GM19239 (cell line): ENCODE results near the gene RPRD1B.

Experiments used
- DNase-seq: peaks from one replicate; pipeline ENCODE4 v3.0.0; 2011; ENCODE audit warnings: low spot score; ENCODE audit not compliant: insufficient read length
- FAIRE-seq: peaks from 2 replicates; lab custom pipeline; 2011; peaks lifted over from hg19 to GRCh38; lab: Jason Lieb, UNC

The RPRD1B gene

GRCh38 chr20:38130687-38131587, 97.4 kb downstream of the RPRD1B start:
- FAIRE-seq = no peak

DNA sequence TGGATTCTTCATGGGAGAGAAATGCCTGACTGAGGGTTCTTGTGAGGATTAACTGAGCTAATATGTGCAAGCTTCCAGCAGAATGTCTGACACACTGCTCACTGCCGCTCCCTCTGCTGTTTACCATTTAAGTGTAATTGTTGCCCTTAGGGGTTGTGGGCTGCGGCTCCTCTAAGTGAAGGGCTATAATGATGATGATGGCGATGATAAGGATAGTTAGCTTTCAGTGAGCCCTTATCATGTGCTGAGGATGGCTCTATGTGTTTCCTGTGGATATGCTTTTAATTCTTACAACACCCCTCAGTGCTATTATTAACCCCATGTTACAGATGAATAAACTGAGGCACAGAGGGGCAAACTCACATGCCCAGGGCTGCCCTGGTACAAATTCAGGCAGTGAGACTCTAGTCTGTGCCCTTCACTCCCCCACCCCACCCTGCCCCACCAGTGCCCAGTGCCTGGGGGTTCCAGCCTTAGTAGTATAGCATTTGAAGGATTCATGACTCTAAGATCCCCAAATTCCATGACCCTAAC, 98.1 kb downstream of the RPRD1B start:
- DNase-seq = no peak
- no peak for FAIRE-seq

More at GRCh38 chr20:38130687-38131587, 97.4 kb downstream of the RPRD1B start:
- no peak for DNase-seq

GRCh38 chr20:38132156-38132909, 98.8 kb downstream of the RPRD1B start:
- no peak for FAIRE-seq
- DNase-seq = no peak

DNA sequence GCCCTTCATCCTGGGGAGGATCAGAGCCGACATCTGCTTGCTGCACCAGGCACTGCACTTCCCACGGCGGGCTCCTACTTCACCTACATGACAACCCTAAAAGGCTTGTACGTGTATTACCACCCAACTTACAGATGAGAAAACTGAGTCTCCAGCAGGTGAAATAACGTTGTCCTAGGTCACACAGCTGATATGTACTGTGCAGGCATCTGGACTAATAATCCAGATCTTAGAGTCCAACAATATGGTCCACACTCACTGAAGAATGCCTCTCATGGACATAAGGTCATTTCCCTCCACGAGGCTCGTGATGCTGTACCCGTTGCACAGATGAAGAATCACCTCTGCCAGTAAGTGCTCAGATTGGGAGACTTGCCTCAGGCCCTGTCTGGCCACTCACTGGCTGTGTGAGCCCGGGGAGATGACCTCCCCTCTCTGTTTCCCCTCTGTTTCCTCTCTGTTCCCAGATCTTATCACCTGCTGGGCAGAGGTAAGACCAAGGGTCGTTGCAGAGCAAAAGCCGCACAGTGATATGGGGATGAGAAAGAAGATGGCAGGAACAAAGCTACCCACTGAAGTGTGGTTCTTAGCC, 99.5 kb downstream of the RPRD1B start:
- FAIRE-seq (no peak), DNase-seq (no peak)

DNA sequence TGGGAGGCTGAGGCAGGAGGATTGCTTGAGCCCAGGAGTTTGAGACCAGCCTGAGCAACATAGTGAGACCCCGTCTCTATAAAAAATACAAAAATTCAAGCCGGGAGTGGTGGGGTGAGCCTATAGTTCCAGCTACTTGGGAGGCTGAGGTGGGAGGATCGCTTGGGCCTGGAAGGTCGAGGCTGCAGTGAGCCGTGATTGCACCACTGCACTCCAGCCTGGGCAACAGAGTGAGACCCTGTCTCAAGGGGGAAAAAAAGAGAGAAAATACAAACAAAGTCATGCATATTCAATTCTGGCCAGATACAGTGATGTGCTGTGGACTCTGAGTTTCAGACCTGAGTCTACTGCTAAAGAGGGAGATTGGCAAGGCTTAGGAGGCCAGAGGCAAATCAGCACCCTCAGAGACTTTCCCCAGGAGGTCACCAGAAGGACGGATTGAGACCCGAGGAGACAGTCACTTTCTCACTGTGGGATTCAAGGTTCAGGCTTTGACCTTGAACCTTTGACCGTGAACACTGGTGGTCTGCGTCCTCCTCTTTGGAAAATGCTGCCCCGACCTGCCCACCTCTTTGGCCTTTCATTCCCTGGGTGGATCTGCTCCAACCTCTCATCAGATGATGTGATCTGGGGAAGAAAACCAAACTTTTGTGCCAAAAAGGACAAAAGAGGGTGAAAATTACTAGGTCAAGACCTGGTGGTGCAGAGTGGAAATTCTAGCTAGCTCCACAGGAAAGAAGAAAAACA, 100.3 kb downstream of the RPRD1B start:
- DNase-seq (no peak), FAIRE-seq (no peak)

GRCh38 chr20:38134427-38135270, 101.1 kb downstream of the RPRD1B start:
- FAIRE-seq (no peak), DNase-seq (no peak)

- FAIRE-seq (no peak), DNase-seq (no peak)
Measured at GRCh38 chr20:38135271-38135650, 101.7 kb downstream of the RPRD1B start.

DNA sequence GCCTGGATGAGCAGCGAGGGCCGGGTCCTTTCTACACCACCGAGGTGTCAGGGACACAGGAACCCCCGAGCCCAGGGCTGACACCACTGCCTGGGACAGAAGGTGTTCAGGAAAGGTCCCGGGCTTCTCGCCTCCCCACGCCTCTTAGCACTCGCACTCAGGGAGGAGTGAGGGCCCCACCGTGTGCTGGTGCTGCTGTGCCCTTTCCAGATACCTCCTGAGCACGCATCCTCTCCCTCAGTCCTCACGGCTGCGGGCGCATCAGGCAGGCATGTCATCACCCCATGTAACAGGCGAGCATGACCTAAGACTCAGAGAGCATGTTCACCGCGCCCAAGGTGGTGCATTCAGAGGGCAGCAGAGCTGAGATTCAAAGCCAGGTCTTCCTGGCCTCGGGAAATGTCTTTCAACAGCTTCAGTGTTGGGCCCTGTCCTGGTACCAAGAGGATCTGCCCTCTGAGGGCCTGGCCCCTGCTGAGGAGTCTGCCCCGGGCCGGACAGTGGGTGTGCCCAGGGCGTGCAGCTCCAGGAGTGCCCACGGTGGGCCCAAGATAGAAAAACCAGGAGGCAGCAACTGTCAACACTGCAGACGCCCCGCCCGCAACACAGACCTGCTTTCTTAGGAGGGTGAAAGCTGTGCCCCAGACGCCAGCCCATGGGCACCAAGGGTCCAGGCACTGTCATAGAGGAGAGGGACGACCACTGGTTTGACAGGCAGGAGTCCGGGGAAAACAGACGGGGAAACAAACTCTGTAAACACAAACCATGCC, 102.3 kb downstream of the RPRD1B start:
- DNase-seq = no peak
- no peak for FAIRE-seq

- DNase-seq (no peak), FAIRE-seq (no peak)
Measured at GRCh38 chr20:38136421-38137245, 103.1 kb downstream of the RPRD1B start.

GRCh38 chr20:38137441-38138037, 104.0 kb downstream of the RPRD1B start:
- FAIRE-seq (no peak), DNase-seq (no peak)

DNA sequence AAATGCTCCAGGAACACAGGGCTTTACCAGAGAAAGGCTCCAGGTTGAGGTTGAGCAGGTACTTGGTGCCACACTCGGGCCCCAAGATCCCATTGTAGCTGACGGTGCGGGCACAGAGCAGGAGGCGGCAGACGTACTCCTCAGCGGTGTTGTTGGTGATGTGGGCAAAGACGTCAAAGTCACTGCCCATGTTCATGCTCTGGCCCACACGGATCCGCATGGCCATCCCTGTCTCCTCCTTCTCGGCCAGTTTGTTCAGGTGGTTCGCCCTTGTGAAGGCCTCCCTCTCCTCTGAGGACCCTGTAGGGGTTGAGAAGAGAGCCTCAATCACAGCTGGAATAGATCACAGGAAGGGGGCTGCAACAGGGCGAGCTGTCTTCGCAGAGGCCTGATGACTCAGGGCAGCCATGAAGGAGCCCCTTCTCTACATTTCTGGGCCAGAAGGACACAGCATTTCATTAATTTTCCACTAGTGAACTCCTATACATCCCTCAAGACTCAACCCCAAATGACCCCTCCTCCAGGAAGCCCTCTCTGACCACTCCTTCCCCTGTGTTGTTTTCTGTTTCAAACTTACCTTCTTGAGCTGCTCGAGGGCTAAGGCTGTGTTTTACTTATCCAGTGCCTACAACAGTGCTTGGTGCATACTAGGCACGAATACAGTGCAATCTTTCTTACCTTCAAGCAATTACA, 104.7 kb downstream of the RPRD1B start:
- no peak for FAIRE-seq
- no peak for DNase-seq

DNA sequence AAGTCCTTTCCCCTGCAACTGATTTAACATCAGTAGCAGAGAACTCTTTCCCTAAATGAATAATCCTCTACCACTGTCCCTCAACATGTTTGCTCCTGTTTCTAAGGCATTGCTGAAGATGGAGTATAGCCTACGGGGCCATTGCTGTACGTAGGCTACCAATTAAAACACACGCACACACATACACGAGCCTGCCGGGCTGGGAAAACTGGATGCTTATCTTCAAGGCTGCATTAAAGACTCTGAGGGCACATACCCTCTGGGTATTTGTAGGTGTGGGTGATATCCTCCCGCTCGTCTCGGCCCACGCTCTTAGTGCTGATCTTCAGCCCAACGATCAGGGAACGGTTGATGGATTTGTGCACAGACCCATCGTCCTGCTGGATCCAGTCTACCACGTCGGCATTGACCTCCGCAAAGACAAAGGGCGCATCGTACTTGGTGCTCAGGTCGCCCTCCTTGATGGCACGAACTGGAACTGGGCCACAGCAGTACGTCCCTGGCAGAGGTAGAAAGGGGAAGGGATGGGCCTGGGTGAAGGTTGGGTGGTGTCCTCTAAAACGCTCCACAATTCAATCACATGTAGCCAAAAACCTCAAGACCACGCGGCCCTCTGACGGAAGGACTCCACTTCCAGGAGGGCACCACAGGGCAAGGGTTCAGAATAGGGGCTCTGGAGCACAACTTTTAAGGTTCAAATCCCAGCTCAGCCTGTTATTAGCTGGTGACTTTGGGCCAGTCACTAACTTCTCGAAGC, 105.8 kb downstream of the RPRD1B start:
- FAIRE-seq (no peak), DNase-seq (no peak)

DNA sequence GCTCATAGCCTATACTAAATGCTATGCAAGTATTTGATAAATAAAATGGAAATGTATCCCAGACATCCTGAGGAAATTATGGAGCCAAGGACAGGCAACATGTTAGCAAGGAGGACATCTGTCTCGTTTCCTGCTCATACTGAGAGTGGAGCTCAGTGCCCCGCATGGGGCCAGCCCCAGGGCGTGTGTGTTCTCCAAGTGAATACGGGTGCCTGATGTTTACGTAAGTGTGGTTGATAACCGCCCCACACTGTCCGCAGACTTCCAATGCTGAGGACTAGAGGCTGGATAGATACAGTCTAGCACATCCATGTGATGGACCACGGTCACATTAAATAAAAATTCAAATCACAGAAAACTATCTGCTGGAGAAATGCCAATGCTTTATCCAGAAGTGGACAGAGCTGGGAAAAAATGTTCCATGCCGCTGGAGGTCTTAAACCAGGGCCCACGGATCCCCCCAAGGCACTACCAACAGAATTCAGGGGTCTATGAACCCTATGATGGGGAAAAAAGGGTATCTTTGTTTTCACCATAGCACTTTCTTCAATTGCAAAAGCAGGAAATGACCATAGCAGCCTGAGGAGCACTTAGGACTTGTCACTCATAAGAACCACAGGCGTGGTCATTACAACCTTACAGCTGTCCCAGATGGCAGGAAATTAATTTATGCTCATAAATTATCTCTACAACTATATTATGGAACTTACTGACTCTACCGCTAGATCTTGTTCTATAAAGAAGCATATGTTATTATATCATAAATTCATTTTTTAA, 106.6 kb downstream of the RPRD1B start:
- DNase-seq (no peak), FAIRE-seq (no peak)

GRCh38 chr20:38141204-38141888, 107.8 kb downstream of the RPRD1B start:
- FAIRE-seq = no peak
- DNase-seq = no peak
